GM19468 (cell line): Measurements from ENCODE around the gene COL5A2.

Experiments used
- ATAC-seq: cut with Tn5 transposase; IDR thresholded peaks from one replicate; pipeline ENCODE4 v1.9.1; 2021; ENCODE audit warnings: mild to moderate bottlenecking, moderate library complexity, moderate number of reproducible peaks; ENCODE audit not compliant: unreplicated experiment; ENCODE audit errors: extremely low read depth

Gene COL5A2

GRCh38 chr2:189179570-189179950 lies at the start of gene COL5A2:
TSS of gene COL5A2 (minus strand) at chr2:189179761. CDS start at chr2:189179604, 157 bp downstream.
- no peak for ATAC-seq

GRCh38 chr2:189226017-189226416 lies 46.5 kb upstream of the COL5A2 start:
- no peak for ATAC-seq

- no peak for ATAC-seq
Observed at GRCh38 chr2:189225032-189225431, 45.5 kb upstream of the COL5A2 start.

GRCh38 chr2:189222468-189223105 lies 43.0 kb upstream of the COL5A2 start:
- ATAC-seq = no peak

GRCh38 chr2:189221811-189222467 lies 42.4 kb upstream of the COL5A2 start:
- ATAC-seq = no peak

- ATAC-seq = no peak
Observed at GRCh38 chr2:189218236-189218635, 38.7 kb upstream of the COL5A2 start.

GRCh38 chr2:189217541-189217940 lies 38.0 kb upstream of the COL5A2 start:
- ATAC-seq = no peak

- ATAC-seq = no peak
Observed at GRCh38 chr2:189217051-189217450, 37.5 kb upstream of the COL5A2 start.

GRCh38 chr2:189214484-189214883 lies 34.9 kb upstream of the COL5A2 start:
- no peak for ATAC-seq

- no peak for ATAC-seq
Observed at GRCh38 chr2:189213250-189213649, 33.7 kb upstream of the COL5A2 start.

GRCh38 chr2:189210250-189211087 lies 30.9 kb upstream of the COL5A2 start:
- no peak for ATAC-seq

GRCh38 chr2:189208254-189208653 lies 28.7 kb upstream of the COL5A2 start:
- ATAC-seq = no peak

- ATAC-seq = no peak
Observed at GRCh38 chr2:189204322-189204941, 24.9 kb upstream of the COL5A2 start.

GRCh38 chr2:189203177-189203799 lies 23.7 kb upstream of the COL5A2 start:
- no peak for ATAC-seq

GRCh38 chr2:189199797-189200196 lies 20.2 kb upstream of the COL5A2 start:
- ATAC-seq = no peak

GRCh38 chr2:189192766-189193165 lies 13.2 kb upstream of the COL5A2 start:
- ATAC-seq = no peak

- ATAC-seq = no peak
Observed at GRCh38 chr2:189191766-189192165, 12.2 kb upstream of the COL5A2 start.

- no peak for ATAC-seq
Observed at GRCh38 chr2:189190685-189191084, 11.1 kb upstream of the COL5A2 start.

- ATAC-seq = no peak
Observed at GRCh38 chr2:189188115-189188805, 8.7 kb upstream of the COL5A2 start.

GRCh38 chr2:189183170-189183569 lies 3.6 kb upstream of the COL5A2 start:
- no peak for ATAC-seq
